ENCODE data around the gene PITPNM3. TPM values are rescaled to one million over a fixed set of nuclear protein-coding genes. Genes with fewer than 3 reads are reported as not detected.

PITPNM3 gene
- total and polyA plus RNA-seq, 2 of the 13 experiments (the other 11 are each of a cell fraction or from before 2014, with no cell fraction given): 0.13 to 0.29 TPM

DNA sequence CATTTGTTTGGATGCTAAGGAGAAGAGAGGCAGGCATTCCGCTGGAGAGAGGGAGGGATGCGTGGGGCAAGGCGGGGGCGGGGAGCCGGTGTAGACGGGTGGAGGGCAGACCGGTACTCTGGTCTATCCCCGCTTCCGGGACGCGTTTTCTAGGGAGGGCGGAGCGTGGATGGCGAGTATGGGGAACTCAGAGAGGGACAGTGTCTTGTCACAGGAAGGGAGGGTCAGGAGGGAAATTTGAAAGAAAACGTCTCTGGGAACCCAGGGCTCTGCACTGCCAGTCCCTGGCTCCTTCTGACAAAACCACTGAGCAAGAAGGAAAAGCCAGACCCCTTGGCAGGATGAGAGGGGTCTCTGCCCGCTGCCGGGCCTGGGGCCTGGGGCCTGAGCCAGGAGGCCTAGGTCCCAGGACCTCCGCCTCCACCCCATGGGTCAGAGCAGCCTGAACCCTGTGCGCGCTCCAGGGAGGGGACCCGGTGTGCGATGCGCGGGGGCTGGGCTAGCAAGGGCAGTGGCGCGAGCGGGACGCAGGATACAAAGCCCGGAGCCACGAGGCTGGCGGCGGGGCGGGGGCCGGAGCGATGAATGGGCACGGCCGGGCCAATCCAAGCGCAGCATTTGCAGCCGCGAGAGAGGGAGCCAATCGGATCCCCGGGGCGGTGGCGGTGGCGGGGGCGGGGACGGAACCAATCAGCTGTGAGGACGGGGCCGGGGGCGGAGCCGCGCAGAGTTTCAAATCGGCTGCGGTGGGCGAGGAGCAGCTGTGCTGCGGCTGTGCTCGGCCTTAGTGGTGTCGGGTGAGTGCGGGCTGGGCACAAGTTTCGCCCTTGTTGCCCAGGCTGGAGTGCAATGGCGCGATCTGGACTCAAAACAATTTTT, 112.4 kb downstream of the PITPNM3 start, which contains the start of gene PIMREG (continued):
- TF ChIP-seq, protein P1, sequence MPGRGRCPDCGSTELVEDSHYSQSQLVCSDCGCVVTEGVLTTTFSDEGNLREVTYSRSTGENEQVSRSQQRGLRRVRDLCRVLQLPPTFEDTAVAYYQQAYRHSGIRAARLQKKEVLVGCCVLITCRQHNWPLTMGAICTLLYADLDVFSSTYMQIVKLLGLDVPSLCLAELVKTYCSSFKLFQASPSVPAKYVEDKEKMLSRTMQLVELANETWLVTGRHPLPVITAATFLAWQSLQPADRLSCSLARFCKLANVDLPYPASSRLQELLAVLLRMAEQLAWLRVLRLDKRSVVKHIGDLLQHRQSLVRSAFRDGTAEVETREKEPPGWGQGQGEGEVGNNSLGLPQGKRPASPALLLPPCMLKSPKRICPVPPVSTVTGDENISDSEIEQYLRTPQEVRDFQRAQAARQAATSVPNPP (CRISPR knock-in tag; IDR thresholded peaks at IDR 0.05): peak; percentile 76; the same call in 1 of the 2 replicates
- peak; percentile 41; the same call in 1 of the 2 replicates for TF ChIP-seq CHCHD3 (CRISPR knock-in tag; IDR thresholded peaks at IDR 0.05)
- no peak for TF ChIP-seq SATB2 (CRISPR knock-in tag; IDR thresholded peaks at IDR 0.05)
- TF ChIP-seq SNAPC5 (CRISPR knock-in tag; IDR thresholded peaks at IDR 0.05; ENCODE audit: borderline replicate concordance): peak; percentile 80; the same call in 1 of the 2 replicates
- TF ChIP-seq EED (CRISPR knock-in tag; IDR thresholded peaks at IDR 0.05): 0 out of 2 replicates have a peak, but pooled peaks have one; percentile 58
- TF ChIP-seq STAG1 (CRISPR knock-in tag; IDR thresholded peaks at IDR 0.05): no peak
- TF ChIP-seq FOXP1 (IDR thresholded peaks at IDR 0.05): no peak
- TF ChIP-seq FOXP1 (CRISPR knock-in tag; IDR thresholded peaks at IDR 0.05): no peak
- TF ChIP-seq ZFP36 (IDR thresholded peaks at IDR 0.05; ENCODE audit: borderline replicate concordance, low read depth, low read length, partially characterized antibody): no peak
- peak; percentile 34; the same call in 1 of the 2 replicates for TF ChIP-seq ZBTB7A (CRISPR knock-in tag; IDR thresholded peaks at IDR 0.05)
- TF ChIP-seq, protein P2, sequence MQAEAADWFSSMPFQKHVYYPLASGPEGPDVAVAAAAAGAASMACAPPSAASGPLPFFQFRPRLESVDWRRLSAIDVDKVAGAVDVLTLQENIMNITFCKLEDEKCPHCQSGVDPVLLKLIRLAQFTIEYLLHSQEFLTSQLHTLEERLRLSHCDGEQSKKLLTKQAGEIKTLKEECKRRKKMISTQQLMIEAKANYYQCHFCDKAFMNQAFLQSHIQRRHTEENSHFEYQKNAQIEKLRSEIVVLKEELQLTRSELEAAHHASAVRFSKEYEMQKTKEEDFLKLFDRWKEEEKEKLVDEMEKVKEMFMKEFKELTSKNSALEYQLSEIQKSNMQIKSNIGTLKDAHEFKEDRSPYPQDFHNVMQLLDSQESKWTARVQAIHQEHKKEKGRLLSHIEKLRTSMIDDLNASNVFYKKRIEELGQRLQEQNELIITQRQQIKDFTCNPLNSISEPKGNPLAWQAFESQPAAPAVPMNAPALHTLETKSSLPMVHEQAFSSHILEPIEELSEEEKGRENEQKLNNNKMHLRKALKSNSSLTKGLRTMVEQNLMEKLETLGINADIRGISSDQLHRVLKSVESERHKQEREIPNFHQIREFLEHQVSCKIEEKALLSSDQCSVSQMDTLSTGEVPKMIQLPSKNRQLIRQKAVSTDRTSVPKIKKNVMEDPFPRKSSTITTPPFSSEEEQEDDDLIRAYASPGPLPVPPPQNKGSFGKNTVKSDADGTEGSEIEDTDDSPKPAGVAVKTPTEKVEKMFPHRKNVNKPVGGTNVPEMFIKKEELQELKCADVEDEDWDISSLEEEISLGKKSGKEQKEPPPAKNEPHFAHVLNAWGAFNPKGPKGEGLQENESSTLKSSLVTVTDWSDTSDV (CRISPR knock-in tag; IDR thresholded peaks at IDR 0.05): 0 out of 2 replicates have a peak, but pooled peaks have one; percentile 40
- TF ChIP-seq, protein P3, sequence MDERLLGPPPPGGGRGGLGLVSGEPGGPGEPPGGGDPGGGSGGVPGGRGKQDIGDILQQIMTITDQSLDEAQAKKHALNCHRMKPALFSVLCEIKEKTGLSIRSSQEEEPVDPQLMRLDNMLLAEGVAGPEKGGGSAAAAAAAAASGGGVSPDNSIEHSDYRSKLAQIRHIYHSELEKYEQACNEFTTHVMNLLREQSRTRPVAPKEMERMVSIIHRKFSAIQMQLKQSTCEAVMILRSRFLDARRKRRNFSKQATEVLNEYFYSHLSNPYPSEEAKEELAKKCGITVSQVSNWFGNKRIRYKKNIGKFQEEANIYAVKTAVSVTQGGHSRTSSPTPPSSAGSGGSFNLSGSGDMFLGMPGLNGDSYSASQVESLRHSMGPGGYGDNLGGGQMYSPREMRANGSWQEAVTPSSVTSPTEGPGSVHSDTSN (CRISPR knock-in tag; IDR thresholded peaks at IDR 0.05): no peak
- TF ChIP-seq YEATS4 (CRISPR knock-in tag; IDR thresholded peaks at IDR 0.05; ENCODE audit: borderline replicate concordance): peak; percentile 79; the same call in 1 of the 2 replicates
- no peak for TF ChIP-seq ZNF205 (CRISPR knock-in tag; IDR thresholded peaks at IDR 0.05)
- no peak for TF ChIP-seq SNAI1 (CRISPR knock-in tag; IDR thresholded peaks at IDR 0.05; ENCODE audit: borderline replicate concordance)
- no peak for TF ChIP-seq ZBTB49 (CRISPR knock-in tag; IDR thresholded peaks at IDR 0.05; ENCODE audit: borderline replicate concordance)
- TF ChIP-seq ZNF326 (CRISPR knock-in tag; IDR thresholded peaks at IDR 0.05; ENCODE audit: borderline replicate concordance): no peak
- no peak for TF ChIP-seq ZNF468 (CRISPR knock-in tag; IDR thresholded peaks at IDR 0.05)
- TF ChIP-seq ZBTB3 (CRISPR knock-in tag; IDR thresholded peaks at IDR 0.05; ENCODE audit: borderline replicate concordance, low read depth): no peak

All from HepG2 (cell line).